Measurements from ENCODE around the gene PDE6G.

- TF ChIP-seq EZH2 (IDR thresholded peaks at IDR 0.05; ENCODE audit: borderline replicate concordance, low read length) (no peak), CTCF (conservative IDR thresholded peaks at IDR 0.05 in 1 of 2, IDR thresholded peaks at IDR 0.05 in 1 of 2; ENCODE audit: extremely low read depth in 1 of 2, insufficient read depth in 1 of 2, low read depth in 1 of 2, low read length in 2 of 2) (no peak)
Observed at GRCh38 chr17:81662002-81662401, 5.7 kb upstream of the PDE6G start.

Measured in mammary epithelial cell (primary cell).